ENCODE results near the gene CFAP141.

GRCh38 chr1:154178013-154178412 lies 28.1 kb downstream of the CFAP141 start:
- TF ChIP-seq POLR2A (IDR thresholded peaks at IDR 0.05; ENCODE audit: low read depth, low read length) (no peak), POLR2AphosphoS5 (IDR thresholded peaks at IDR 0.05; ENCODE audit: low read depth, low read length) (no peak)
